CD14-positive monocyte (primary cell): Measurements from ENCODE around the gene PPP2R3C. TPM values are rescaled to one million over a fixed set of nuclear protein-coding genes. Genes with fewer than 3 reads are reported as not detected.

ENCODE experiments used
- DNase-seq, 3 donors: peaks; one replicate each; pipeline ENCODE4 v3.0.0-alpha.2; 2011 to 2022
- H2AFZ ChIP-seq: 2 replicates; pipeline ENCODE4 v1.6.0; 2012; ENCODE audit warnings: mild to moderate bottlenecking, low read depth, low read length, inconsistent platforms; ENCODE audit not compliant: insufficient read depth, poor library complexity, severe bottlenecking
- H3K27ac ChIP-seq, 2 donors: 1 replicate in 1 of 2; 2 replicates in 1 of 2; pipeline ENCODE4 v1.5.1; 2012 to 2013; ENCODE audit warnings: low read length in 2 of 2, control low read depth in 1 of 2, inconsistent platforms in 1 of 2, low read depth in 1 of 2, mild to moderate bottlenecking in 1 of 2
- H3K27me3 ChIP-seq, 2 donors: one replicate each; pipeline versions ENCODE4 v1.6.0 to v1.6.1; 2011 to 2013; ENCODE audit warnings: low read length in 2 of 2; ENCODE audit not compliant: control insufficient read depth in 2 of 2, insufficient read depth in 2 of 2
- H3K36me3 ChIP-seq, 2 donors: replicated peaks in 1 of 2; 1 replicate in 1 of 2; 2 replicates in 1 of 2; pipeline versions ENCODE4 v1.5.1 to v1.6.1; 2012 to 2013; ENCODE audit warnings: low read length in 2 of 2, control low read depth in 1 of 2, inconsistent platforms in 1 of 2, mild to moderate bottlenecking in 1 of 2; ENCODE audit not compliant: insufficient read depth in 2 of 2, control insufficient read depth in 1 of 2
- H3K4me1 ChIP-seq, 2 donors: 1 replicate in 1 of 2; 2 replicates in 1 of 2; pipeline versions ENCODE4 v1.5.1 to v1.6.1; 2012 to 2013; ENCODE audit warnings: low read length in 2 of 2, control low read depth in 1 of 2, inconsistent platforms in 1 of 2, mild to moderate bottlenecking in 1 of 2, moderate library complexity in 1 of 2; ENCODE audit not compliant: insufficient read depth in 2 of 2, control insufficient read depth in 1 of 2
- H3K4me2 ChIP-seq: replicated peaks from 2 replicates; pipeline ENCODE3; 2012; ENCODE audit warnings: low read length, moderate library complexity, mild to moderate bottlenecking; ENCODE audit not compliant: poor library complexity, severe bottlenecking; ENCODE audit errors: extremely low read depth
- H3K4me3 ChIP-seq, 3 experiments: fragments of 200-600 bp in 1 of 3; sonication (generic) in 1 of 3; replicated peaks in 1 of 3; 1 replicate in 2 of 3; 2 replicates in 1 of 3; pipeline ENCODE4 v1.5.1; 2011 to 2013; ENCODE audit warnings: low read length in 3 of 3, mild to moderate bottlenecking in 3 of 3, control low read depth in 2 of 3, low read depth in 2 of 3, inconsistent platforms in 1 of 3, moderate library complexity in 1 of 3
- H3K79me2 ChIP-seq: 2 replicates; pipeline ENCODE4 v1.6.0; 2012; ENCODE audit warnings: mild to moderate bottlenecking, control low read depth, inconsistent platforms, low read length, moderate library complexity; ENCODE audit not compliant: insufficient read depth
- H3K9ac ChIP-seq: 2 replicates; pipeline ENCODE4 v1.6.0; 2017; ENCODE audit warnings: low read length, mild to moderate bottlenecking; ENCODE audit not compliant: insufficient read depth, poor library complexity, severe bottlenecking
- H3K9me3 ChIP-seq, 2 donors: replicated peaks in 1 of 2; 1 replicate in 1 of 2; 2 replicates in 1 of 2; pipeline versions ENCODE4 v1.5.1 to v1.6.1; 2012 to 2013; ENCODE audit warnings: low read length in 2 of 2, control low read depth in 1 of 2; ENCODE audit not compliant: control insufficient read depth in 1 of 2, insufficient read depth in 1 of 2
- H4K20me1 ChIP-seq: 2 replicates; pipeline ENCODE4 v1.6.0; 2012; ENCODE audit warnings: mild to moderate bottlenecking, low read length, control low read depth, moderate library complexity; ENCODE audit not compliant: insufficient read depth
- H3K27ac Mint-ChIP-seq, 7 donors: one replicate each; pipeline ENCODE4 v1.8.0; 2020; ENCODE audit warnings: mild to moderate bottlenecking in 7 of 7, mixed read lengths in 7 of 7, moderate library complexity in 6 of 7, inconsistent platforms in 2 of 7
- H3K27me3 Mint-ChIP-seq, 3 donors: one replicate each; pipeline ENCODE4 v1.8.0; 2021 to 2022; ENCODE audit warnings: low read depth in 3 of 3, mild to moderate bottlenecking in 3 of 3, mixed read lengths in 3 of 3, moderate library complexity in 3 of 3, inconsistent platforms in 1 of 3
- H3K36me3 Mint-ChIP-seq, 2 donors: one replicate each; pipeline ENCODE4 v1.8.0; 2020; ENCODE audit warnings: mixed read lengths in 2 of 2, inconsistent platforms in 1 of 2, mild to moderate bottlenecking in 1 of 2
- H3K4me1 Mint-ChIP-seq: one replicate; pipeline ENCODE4 v1.8.0; 2020; ENCODE audit warnings: mild to moderate bottlenecking, mixed read lengths
- H3K4me3 Mint-ChIP-seq, 2 donors: one replicate each; pipeline ENCODE4 v1.8.0; 2020; ENCODE audit warnings: mild to moderate bottlenecking in 2 of 2, mixed read lengths in 2 of 2, moderate library complexity in 1 of 2
- H3K9me3 Mint-ChIP-seq, 7 donors: one replicate each; pipeline ENCODE4 v1.8.0; 2020 to 2022; ENCODE audit warnings: mixed read lengths in 7 of 7, mild to moderate bottlenecking in 6 of 7, moderate library complexity in 6 of 7, inconsistent platforms in 2 of 7
- CTCF ChIP-seq: fragments of 200-600 bp; IDR thresholded peaks from one replicate; pipeline ENCODE4 v1.8.0; 2022; ENCODE audit warnings: antibody characterized with exemption, mild to moderate bottlenecking
- WGBS: methylation state at CpG from one replicate; pipeline ENCODE4 v1.1.5; 2013; ENCODE audit warnings: missing lambda C conversion rate; ENCODE audit not compliant: insufficient coverage; 5-methylcytosine and 5-hydroxymethylcytosine counted together
- intact Hi-C, 2 donors: fragments of 100-400 bp; cut with micrococcal nuclease; formaldehyde crosslinking; loops; one replicate each; pipeline versions ENCODE4 v1.15.0 to v1.15.1; 2023
- polyA plus RNA-seq, 3 donors: library from polyadenylated mRNA; depleted of rRNA in 1 of 3; unstranded in 2 of 3; stranded (reverse) in 1 of 3; fragments of 300-500 nt in 2 of 3; fragments of >200 nt in 1 of 3; fragmentation: Illumina TruSeq in 2 of 3; gene quantifications; 1 replicate in 2 of 3; 2 replicates in 1 of 3; pipeline ENCODE4 v1.2.3, GENCODE V29; 2012 to 2021

PPP2R3C gene
- polyA plus RNA-seq, 3 donors, result 21.4 to 131 (median 122) TPM

- H3K4me1 Mint-ChIP-seq, result no peaks in the 10 kb centered on the region
- Histone ChIP-seq H4K20me1 (no peaks in the 10 kb centered on the region), H3K79me2 (no peaks in the 10 kb centered on the region), H2AFZ (no peak overlapping the region), H3K36me3 (peaks cover 12 to 55% of the 10 kb centered on the region in 2 donors), H3K27ac (no peak overlapping the region), H3K4me3 (no peak overlapping the region), H3K4me2 (no peak overlapping the region), H3K4me1 (no peaks in the 10 kb centered on the region), H3K27me3 (no peaks in the 10 kb centered on the region), H3K9ac (no peak overlapping the region), H3K9me3 (peaks cover 2 to 5% of the 10 kb centered on the region in 2 donors)
- no peaks in the 10 kb centered on the region for H3K27me3 Mint-ChIP-seq
- intact Hi-C loops, result no loop called here
- H3K9me3 Mint-ChIP-seq, result peaks cover 0 to 8% (median 5%) of the 10 kb centered on the region in 7 donors
- no peak overlapping the region for H3K27ac Mint-ChIP-seq
- H3K36me3 Mint-ChIP-seq, result peaks cover 58 to 63% of the 10 kb centered on the region in 2 donors
- no peak for TF ChIP-seq CTCF
- no CpG with 5 or more reads among the region's 5 CpGs for WGBS
- no peak overlapping the region for H3K4me3 Mint-ChIP-seq
- no peak for DNase-seq
Measured at GRCh38 chr14:35164849-35165248, 43.1 kb upstream of the PPP2R3C start.

DNA sequence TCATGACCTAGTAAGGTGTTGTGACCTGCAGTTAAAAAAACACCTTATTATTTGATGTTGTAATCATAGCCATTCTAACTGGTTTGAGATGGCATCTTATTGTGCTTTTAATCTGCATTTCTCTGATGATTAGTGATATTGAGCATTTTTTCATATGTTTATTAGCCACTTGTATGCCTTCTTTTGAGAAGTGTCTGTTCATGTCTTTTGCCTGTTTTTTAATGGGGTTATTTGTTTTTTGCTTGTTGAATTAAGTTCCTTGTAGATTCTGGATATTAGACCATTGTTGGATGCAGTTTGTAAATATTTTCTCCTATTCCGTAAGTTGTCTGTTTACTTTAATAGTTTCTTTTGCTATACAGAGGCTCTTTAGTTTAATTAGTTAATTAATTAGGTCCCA, 41.6 kb upstream of the PPP2R3C start:
- no peaks in the 10 kb centered on the region for H3K9me3 ChIP-seq
- H3K4me2 ChIP-seq, result no peak overlapping the region
- intact Hi-C loops, result no loop called here
- Mint-ChIP-seq H3K4me1 (no peaks in the 10 kb centered on the region), H3K36me3 (peaks cover 60 to 64% of the 10 kb centered on the region in 2 donors), H3K9me3 (peaks cover 0 to 4% (median 0%) of the 10 kb centered on the region in 7 donors), H3K27ac (no peak overlapping the region), H3K4me3 (no peak overlapping the region), H3K27me3 (no peaks in the 10 kb centered on the region)
- DNase-seq, result no peak
- no peaks in the 10 kb centered on the region for H3K79me2 ChIP-seq
- no peak for TF ChIP-seq CTCF
- peaks cover 27 to 58% of the 10 kb centered on the region in 2 donors for H3K36me3 ChIP-seq
- WGBS, result no CpG with 5 or more reads among the region's 1 CpG
- no peak overlapping the region for H2AFZ ChIP-seq
- no peak overlapping the region for H3K4me3 ChIP-seq
- H3K27ac ChIP-seq, result no peak overlapping the region
- no peaks in the 10 kb centered on the region for H4K20me1 ChIP-seq
- H3K9ac ChIP-seq, result no peak overlapping the region
- no peaks in the 10 kb centered on the region for H3K27me3 ChIP-seq
- H3K4me1 ChIP-seq, result no peaks in the 10 kb centered on the region
